Hematopoietic multipotent progenitor cell treated with erythropoietin and hydrocortisone succinate and interleukin-3 and kit ligand, for 15 days (in vitro differentiated cells): ENCODE data around the gene SIRT2.
"Not testable (repeated sequence)": the region's sequence is repeated elsewhere in the genome, so short reads cannot be mapped to it uniquely, and the experiment has no call there.

Source experiments
- DNase-seq: peaks from one replicate; pipeline ENCODE4 v3.0.0-alpha.2; 2015; ENCODE audit warnings: low spot score

SIRT2 gene

GRCh38 chr19:38869160-38869835, 30.1 kb downstream of the SIRT2 start:
- DNase-seq: no peak

- DNase-seq: no peak
Observed at GRCh38 chr19:38868551-38868950, 30.9 kb downstream of the SIRT2 start.

- DNase-seq: no peak
Observed at GRCh38 chr19:38867171-38867780, 32.1 kb downstream of the SIRT2 start.

GRCh38 chr19:38862321-38863059, 36.9 kb downstream of the SIRT2 start:
- DNase-seq: no peak

- DNase-seq: no peak
Observed at GRCh38 chr19:38861368-38861767, 38.0 kb downstream of the SIRT2 start.

- DNase-seq: not testable (repeated sequence)
Observed at GRCh38 chr19:38859631-38860204, 39.7 kb downstream of the SIRT2 start.

- no peak for DNase-seq
Observed at GRCh38 chr19:38856813-38857212, 42.6 kb downstream of the SIRT2 start.

- DNase-seq: not testable (repeated sequence)
Observed at GRCh38 chr19:38855751-38856150, 43.7 kb downstream of the SIRT2 start.

- DNase-seq: not testable (repeated sequence)
Observed at GRCh38 chr19:38854961-38855360, 44.5 kb downstream of the SIRT2 start.

- no peak for DNase-seq
Observed at GRCh38 chr19:38853214-38853613, 46.2 kb downstream of the SIRT2 start.

GRCh38 chr19:38852231-38853044, 47.0 kb downstream of the SIRT2 start:
- DNase-seq: peak; percentile 55

GRCh38 chr19:38851622-38852230, 47.7 kb downstream of the SIRT2 start:
- peak; percentile 91 for DNase-seq

GRCh38 chr19:38850976-38851621, 48.3 kb downstream of the SIRT2 start:
- peak; percentile 57 for DNase-seq

- no peak for DNase-seq
Observed at GRCh38 chr19:38850436-38850975, 48.9 kb downstream of the SIRT2 start.

GRCh38 chr19:38849860-38850435, 49.5 kb downstream of the SIRT2 start, which contains the start of gene HNRNPL:
Gene HNRNPL, minus strand, starts transcription at chr19:38849986. Its CDS starts 20 bp downstream, at chr19:38849966.
- DNase-seq: peak; percentile 100

- peak; percentile 96 for DNase-seq
Observed at GRCh38 chr19:38849147-38849859, 50.1 kb downstream of the SIRT2 start.

GRCh38 chr19:38848299-38849146, 50.9 kb downstream of the SIRT2 start:
- no peak for DNase-seq

- no peak for DNase-seq
Observed at GRCh38 chr19:38846097-38846496, 53.3 kb downstream of the SIRT2 start.
